Daoy (cell line): ENCODE results near the gene TEAD1. TPM values are rescaled to one million over a fixed set of nuclear protein-coding genes. Genes with fewer than 3 reads are reported as not detected.
"Not testable (repeated sequence)": the region's sequence is repeated elsewhere in the genome, so short reads cannot be mapped to it uniquely, and the experiment has no call there.

Experiments used
- DNase-seq: peaks from one replicate; pipeline ENCODE4 v3.0.0-alpha.2; 2015; ENCODE audit warnings: low read depth
- total RNA-seq: library from RNA; depleted of rRNA; stranded (reverse); fragments of >200 nt; shearing (Covaris generic); gene quantifications from 2 replicates; pipeline ENCODE4 v1.2.3, GENCODE V29; 2014

The TEAD1 gene
- total RNA-seq, 1 experiment from 2014 or later = 55.4 TPM

DNA sequence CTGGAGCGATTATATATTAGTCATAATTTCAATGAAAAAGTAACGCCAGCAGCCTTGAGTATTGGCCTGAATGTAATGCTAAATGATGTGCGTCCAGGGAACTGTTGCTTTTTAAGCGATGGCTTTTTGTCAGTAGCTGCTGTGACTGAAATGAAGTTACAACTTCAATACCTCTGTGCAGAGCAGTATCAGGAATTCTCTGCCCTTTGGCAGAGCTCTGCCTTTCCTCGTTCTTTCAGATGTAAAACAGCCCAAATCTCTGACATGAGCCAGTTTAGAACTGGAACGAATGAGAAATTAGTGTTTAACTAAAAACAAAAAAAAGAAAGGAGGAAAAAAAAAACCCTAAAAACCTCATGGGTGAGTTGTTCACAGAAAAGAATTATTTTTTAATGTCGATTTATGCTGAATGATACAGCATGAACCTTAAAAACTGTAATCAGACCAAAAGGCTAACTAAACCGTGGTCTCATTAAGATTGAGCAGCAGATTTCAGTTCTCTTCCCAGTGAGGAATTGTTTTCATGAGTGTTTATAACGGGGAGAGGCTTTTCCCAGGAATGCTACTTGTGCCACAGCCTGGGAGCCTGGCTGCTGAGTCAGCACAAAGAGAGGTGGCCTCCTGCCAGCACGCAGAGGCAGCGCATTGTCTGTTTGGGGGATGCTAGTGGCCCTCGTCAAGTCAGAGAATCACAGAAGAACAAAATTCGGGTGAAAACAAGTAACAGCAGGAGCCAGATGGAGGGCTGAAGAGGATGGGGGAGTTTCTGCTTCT lies 188.7 kb downstream of the TEAD1 start:
- peak; percentile 64 for DNase-seq

DNA sequence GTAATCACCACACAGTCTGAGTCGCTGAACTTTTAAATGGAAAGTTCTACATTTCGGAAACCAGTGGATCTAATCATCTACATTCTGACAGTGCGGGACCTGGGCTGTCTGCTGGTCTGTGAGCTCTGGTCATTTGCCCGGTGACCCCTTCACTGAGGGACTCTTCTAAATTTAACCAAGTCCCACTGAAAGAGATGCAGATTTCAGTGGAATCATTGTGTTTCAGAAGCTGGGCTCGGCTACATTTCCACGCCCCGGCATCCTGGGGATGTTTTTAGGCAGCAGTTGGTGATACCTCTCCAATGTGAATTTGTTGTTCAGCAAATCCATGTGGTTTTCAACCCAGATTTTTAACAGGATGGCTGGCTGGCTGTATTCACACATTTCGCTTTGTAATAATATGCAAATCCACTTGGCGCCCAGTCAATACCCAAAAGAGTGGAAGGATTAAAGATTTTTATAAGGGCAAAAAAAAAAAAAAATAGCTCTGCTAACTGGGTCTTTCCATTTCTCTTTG lies 189.4 kb downstream of the TEAD1 start:
- no peak for DNase-seq

DNA sequence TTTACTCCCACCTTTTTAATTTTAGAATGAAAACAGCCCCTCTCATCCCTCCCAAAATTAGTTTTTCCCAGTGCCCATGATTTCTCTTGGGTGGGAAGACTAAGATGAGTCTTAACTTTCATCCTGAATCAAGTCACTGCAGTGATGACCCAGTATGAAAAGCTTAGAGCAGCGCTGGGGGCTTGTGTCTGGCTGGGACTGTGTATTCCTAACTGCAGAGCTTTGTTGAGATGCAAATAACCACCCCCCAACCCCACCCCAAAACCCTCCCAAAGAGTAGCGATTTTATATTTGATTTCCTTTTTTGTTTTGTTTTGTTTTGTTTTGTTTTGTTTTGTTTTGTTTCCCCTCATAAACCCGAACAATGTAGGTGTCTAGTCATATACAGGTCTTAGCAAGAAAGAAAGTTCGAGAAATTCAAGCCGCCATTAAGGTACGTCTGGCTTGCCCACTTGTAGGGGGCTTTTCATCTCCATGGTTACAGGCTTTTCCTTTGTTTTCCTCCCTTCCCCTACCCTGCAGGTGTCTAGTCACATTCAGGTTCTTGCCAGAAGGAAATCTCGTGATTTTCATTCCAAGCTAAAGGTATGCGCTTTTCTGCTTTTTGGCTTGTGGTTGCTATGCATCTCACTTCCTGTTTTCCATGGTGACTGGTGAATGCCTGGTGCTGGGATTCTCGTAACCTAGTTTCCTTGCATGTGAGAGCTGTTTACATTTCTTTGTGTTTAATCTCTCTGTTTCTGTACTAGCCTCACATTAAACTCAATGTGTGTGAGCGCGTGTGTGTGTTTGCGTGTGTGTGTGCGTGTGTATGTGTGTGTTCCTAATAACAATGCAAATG lies 190.3 kb downstream of the TEAD1 start:
- DNase-seq = peak; percentile 55

DNA sequence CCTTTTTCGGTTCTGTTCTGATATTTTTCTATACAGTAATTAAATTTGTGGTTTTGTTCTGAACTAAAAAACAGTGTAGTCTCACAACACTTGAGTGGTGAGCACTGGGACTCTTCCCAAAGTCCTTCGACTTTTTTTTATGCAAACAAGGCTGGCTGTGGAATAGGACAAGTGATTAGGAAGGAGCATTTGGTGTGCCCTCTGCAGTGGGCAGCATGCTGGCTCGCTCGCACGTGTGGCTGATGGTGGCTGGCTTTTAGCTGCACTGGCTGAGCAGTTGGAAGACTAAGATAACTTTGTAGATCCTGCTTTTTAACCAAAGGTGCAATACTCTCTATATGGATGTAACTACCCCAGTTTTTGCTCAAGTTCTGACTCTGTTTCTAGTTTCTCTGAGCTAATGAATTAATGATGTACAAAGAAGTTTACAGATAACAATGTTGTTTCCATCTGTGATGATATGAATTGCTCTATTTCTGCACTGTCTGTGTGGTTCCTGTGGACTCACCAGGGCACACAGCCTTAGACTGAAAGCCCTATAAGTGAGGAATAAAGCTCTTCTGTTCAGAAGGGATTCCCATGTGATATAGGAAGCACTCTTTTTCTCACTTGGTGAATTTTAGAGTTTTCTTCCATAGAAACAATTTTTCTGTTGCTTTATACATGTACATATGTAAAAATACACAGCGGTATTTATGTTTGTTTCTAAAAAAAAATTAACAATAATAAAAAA lies 191.8 kb downstream of the TEAD1 start:
- no peak for DNase-seq

DNA sequence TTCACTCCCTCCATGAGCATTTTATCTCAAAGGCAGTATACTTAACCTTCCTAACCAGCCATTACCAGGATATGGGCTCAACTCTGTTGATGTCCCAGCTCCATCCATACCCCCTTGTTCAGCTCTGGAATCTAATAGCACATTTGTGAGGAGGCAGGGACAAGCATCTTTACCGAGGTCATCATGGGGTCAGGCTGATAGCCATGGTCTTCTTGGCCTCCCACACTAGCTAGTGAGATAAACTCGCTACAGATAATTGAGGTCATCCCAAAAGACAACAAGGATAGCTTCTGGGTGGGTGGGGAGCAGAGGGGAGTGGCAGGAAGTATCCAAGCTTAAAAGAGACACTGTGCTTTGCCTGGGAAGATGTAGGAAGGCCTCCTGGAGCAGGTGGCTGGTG lies 193.3 kb downstream of the TEAD1 start:
- DNase-seq = no peak

DNA sequence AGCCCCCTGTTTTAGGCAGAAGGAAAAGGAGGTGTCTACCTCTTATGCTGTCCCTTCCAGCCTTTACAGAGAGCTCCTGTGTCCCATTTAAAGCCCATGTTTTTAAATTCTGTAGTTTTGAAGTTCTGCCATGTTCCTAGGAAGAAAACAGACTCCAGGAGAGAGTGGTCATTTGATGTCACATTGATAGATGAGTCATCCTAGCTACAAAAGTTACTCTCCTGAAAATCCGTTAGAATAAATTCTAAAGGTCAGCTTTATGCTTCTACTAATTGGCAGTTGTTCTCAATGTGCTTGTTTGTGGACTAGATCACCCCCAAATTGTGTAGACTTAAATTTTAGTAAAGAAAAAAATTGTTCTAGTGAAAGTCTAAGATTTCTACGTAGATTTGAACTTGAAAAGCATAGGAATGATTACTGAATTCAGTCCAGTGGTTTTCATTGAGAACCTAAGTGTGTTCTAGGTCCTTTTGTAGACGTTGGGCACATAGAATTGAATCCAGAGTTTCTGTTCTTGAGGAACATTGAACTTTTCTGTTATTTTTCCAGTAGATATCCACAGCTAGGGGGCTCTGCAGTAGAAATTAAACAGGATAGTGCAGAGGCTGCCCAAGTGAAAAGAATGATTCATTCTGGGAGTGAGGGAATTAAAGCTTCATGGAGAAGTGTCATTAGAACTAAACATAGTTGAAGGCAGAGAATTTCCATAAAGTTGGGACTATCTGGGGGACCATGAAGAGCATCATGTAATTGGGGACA lies 194.3 kb downstream of the TEAD1 start:
- no peak for DNase-seq

DNA sequence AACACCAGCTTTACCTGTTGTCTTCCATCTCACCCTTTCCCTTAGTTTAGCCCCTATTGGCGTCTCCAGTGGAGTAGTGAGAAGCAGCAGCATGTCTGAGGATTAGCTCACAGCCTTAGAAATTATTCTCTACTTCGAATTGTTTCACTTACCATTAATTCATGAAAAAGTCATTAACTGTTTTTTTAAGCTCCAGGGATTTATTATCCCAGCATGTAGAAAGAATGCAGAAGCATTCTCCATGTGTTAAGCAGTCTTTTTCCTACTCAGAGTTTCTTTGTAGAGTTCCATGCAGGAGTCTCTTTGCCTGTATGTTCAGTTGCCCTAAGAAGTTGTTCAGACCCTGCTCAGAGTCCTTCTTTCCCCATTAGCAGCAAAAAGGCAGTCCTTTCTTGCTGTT lies 197.0 kb downstream of the TEAD1 start:
- no peak for DNase-seq

DNA sequence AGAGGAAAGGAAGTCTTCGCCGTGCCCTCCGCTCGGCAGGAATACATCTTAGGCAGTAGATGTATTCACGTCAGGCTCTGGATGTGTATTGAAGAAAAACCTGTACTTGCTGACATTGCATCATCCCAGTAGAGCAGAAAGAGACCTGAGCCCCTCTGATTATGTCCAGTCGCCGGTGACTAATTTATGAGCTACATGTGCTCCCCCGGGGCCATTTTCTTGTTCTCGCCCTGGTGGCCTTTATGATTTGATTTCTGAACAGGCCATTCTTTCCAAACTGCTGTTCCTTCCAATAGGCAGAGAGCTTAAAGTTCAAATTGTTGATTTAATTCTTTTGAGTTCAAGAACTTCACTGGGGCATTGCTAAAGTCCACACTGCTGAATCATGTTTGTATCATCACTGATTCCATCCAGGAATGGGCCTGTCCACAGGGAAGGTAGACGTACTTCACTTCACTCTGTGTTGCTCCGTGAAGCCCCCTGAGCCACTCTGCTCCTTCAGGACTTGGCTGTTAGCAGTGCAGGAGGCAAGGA lies 197.6 kb downstream of the TEAD1 start:
- no peak for DNase-seq

DNA sequence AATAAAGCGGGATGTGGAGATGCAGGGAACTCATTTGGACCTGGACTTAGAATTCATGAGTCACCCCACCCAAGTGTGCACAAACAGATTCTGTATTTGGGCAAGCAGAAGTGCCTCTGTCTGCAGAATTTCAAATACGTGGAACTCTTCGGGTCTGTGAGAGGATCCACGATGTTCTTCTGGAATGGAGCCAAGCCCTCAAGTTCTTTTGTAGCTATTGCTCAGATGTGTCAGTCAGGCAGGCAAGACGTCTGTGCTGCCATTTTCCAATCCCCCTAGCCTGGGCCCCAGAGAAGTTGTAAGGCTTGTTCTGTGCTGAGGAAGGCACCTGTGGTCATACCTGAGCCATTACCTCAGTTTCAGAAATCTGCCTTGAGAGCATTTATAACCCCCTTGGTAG lies 202.1 kb downstream of the TEAD1 start:
- no peak for DNase-seq

DNA sequence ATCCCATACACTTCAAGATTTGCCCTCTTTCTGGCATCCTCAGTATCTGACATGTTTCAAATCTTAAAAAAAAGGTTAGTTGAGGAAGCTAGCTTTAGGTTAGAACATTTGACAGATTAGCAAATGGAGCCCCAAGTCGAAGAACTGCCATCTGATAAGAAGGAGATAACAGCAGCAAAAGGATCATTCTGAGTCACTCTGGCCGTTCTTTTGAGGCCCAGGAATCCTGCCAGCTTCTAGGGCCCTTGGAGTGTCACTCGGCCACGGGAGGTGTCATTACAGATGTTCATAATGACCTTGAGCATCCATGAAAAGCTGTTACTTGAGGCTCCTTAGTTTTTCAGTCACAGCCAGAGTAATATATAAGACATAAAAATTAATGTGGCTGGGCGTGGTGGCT lies 202.8 kb downstream of the TEAD1 start:
- no peak for DNase-seq

DNA sequence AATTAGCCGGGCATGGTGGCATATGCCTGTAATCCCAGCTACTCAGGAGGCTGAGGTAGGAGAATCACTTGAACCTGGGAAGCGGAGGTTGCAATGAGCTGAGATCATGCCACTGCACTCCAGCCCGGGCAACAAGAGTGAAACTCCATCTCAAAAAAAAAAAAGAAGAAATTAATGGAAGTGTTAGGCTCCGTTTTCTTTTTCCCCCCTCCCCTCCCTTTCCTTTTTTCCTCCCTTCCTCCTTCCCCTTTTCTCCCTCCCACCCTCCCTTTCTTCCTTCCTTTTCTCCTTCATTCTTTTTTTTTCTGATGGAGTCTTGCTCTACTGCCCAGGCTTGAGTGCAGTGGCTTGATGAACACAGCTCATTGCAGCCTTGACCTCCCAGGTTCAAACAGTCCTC lies 203.3 kb downstream of the TEAD1 start:
- DNase-seq = not testable (repeated sequence)

DNA sequence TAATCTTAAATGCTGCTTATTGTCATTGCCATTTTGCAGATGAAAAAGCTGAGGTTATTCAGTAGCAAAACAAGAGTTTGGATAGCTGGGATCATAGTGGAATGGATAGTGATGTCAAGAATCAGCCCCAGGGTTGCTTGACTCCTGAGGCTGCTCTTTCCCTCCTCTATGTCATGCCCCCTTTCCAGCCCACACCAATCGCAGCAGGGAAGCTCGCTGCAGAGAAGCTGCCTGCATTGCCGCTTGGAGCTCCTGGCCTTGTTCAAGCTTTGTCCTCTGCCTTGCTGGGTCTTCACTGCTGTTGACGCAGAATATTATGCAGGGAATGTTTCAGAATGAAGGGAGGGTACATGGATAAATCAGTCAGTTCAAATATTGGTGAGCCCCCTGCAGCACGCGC lies 206.1 kb downstream of the TEAD1 start:
- DNase-seq = no peak

DNA sequence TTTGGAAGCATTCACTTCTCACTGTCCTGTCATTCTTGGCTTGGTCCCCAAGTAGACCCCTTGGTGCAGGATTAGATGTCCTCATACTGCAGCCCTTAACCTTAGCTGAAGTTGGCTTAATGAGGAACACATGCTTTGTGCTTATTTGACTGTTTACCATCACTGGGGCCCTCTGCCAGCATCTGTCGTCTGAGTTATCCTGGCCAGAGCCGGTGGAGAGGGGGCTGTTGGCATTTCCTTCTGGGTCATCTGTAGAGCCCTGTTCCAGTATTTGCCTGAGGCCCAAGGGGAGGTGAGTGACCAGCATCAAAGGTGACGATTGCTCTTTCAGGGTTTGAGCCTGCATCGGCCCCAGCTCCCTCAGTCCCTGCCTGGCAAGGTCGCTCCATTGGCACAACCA lies 208.4 kb downstream of the TEAD1 start:
- DNase-seq = no peak

DNA sequence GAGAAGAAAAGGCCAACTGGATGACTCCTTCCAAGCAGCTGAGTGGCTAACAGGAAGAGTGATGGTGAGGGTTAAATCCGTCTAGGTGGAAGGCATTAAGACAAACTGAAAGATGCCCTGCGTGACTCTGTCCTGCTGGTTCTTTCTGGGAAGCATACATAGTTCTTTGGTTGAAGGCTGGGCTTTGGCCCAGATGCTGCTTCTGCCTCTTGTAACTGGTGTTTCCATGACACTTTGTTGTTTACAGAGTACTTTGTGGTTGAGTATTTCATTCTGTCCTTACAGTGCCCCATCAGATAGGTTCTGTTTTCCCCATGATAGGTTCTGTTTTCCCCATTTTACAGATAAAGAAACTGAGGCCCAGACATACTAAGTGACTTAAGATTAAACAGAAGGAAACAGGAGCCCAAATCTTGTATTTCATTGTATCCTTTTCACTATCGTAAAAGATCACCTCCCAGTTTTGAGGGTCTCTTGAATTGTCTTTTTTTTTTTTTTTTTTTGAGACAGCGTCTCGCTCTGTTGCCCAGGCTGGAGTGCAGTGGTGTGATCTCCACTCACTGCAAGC lies 210.6 kb downstream of the TEAD1 start:
- no peak for DNase-seq

DNA sequence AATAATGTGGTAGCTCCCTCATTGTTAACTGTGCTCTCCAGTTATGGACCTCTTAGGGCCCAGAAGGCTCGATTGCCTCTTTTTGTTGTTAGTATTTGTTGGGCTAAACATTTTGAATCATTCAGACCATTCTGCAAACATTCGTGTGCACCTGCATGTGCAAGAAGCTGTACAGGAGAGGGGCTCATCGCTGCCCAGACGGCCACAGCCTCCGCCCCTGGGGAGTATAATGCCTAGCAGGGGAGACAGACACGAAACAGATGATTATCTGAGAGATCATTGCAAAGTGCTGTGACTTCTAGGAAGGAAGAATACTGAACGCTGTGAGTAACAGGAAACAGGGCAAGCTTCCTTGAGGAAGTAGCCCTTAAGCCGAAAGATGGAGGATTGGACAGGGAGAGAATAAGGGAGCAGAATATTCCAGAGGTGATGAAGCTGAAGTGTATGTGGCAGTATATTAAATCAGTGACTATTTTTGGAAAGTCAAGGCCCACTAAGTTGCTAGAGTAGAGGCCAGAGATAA lies 211.6 kb downstream of the TEAD1 start:
- DNase-seq = no peak

DNA sequence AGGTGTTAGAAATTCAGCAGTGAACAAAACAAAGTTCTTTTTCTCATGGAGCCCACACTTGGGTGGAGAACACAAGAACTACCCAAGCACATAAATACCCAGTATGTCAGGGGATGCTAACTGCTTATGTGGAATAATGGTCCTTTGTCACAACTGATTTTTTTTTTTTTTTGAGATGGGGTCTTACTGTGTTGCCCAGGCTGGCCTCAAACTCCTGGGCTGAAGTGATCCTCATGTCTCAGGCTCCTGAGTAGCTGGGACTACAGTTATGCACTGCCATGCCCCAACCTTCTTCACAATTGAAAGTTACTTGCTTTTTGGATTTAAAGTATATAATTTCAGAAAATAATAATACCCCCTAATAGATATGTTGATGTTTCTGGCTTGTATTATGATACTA lies 212.3 kb downstream of the TEAD1 start:
- no peak for DNase-seq

DNA sequence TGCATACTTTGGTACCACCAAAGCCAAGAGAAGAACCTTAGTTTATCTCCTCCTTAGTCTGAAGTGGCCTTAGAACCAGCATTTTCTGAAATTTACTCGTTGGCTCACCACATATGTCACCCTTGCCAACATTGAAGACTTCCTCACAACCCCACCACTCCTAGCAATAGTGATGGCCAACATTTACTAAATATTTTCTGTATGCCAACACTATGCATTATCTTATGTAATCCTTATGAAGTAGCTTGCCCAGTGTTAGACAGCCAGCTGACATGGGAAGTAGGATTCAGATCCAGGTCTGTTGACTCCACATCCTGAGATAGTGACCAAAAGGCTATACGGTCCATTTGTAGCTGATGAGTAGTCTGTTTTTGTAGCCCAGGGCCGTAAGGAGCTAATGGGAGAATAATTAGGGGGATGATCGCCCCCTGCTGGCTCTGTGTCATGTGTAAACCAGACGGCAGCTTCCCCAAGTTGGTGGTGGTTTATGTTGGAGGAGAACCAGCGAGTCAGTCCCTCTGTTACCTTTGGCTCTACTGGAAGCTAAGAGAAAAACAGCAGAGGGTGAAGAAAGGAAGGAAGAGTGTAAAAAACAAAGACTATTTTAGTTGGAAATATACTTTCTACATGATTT lies 214.4 kb downstream of the TEAD1 start:
- peak; percentile 87 for DNase-seq

DNA sequence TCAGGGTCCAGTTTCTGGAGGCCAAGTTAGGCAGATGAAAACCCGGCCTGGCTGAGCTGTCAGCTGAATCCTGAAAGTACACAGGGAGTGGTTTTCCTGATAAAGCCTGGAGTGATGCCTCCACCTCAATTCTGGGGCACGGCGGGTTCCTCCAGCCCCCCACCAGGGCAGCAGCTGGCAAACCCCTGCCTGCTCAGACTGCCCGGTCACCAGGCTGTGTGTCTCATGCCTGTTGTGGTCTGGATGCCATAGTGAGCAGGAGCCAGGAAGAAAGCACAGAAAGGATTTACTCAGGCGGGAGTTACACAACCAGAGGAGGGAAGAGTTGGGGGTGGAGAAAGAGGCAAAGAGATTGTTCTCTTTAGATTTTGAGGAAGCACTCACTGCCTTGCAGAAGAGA lies 215.0 kb downstream of the TEAD1 start:
- DNase-seq = peak; percentile 43

DNA sequence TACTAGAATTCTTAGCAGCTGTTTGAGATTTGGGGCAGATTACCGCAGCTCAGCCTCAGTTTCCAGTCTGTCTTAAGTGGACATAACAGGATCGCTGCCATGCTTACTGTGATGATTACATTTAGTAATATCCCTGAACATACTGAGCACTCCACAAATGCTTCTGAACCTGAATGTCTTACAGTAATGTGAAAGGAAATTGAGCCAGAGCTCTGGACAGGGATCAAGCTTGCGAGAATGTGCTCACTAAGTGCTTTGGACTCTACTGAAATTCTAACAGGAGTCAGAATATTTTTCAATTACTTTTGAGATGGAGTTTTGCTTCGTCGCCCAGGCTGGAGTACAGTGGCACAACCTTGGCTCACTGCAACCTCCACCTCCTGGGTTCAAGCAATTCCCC lies 216.3 kb downstream of the TEAD1 start:
- DNase-seq = no peak
